IPS-15b (cell line): ENCODE results near the gene CACHD1.

ENCODE experiments used
- H3K27me3 ChIP-seq: one replicate; pipeline ENCODE4 v1.6.1; 2013; ENCODE audit warnings: low read length; ENCODE audit not compliant: control insufficient read depth, insufficient read depth
- H3K36me3 ChIP-seq: one replicate; pipeline ENCODE4 v1.6.1; 2013; ENCODE audit warnings: low read length; ENCODE audit not compliant: control insufficient read depth, insufficient read depth
- H3K4me1 ChIP-seq: one replicate; pipeline ENCODE4 v1.6.1; 2013; ENCODE audit warnings: mild to moderate bottlenecking, low read length; ENCODE audit not compliant: control insufficient read depth, insufficient read depth
- H3K4me3 ChIP-seq: one replicate; pipeline ENCODE4 v1.5.1; 2013; ENCODE audit warnings: low read depth, low read length
- H3K9ac ChIP-seq: one replicate; pipeline ENCODE4 v1.6.1; 2013; ENCODE audit warnings: low read depth, mild to moderate bottlenecking, low read length
- H3K9me3 ChIP-seq: one replicate; pipeline ENCODE4 v1.6.1; 2013; ENCODE audit warnings: mild to moderate bottlenecking, low read length; ENCODE audit not compliant: control insufficient read depth, insufficient read depth

The CACHD1 gene

DNA sequence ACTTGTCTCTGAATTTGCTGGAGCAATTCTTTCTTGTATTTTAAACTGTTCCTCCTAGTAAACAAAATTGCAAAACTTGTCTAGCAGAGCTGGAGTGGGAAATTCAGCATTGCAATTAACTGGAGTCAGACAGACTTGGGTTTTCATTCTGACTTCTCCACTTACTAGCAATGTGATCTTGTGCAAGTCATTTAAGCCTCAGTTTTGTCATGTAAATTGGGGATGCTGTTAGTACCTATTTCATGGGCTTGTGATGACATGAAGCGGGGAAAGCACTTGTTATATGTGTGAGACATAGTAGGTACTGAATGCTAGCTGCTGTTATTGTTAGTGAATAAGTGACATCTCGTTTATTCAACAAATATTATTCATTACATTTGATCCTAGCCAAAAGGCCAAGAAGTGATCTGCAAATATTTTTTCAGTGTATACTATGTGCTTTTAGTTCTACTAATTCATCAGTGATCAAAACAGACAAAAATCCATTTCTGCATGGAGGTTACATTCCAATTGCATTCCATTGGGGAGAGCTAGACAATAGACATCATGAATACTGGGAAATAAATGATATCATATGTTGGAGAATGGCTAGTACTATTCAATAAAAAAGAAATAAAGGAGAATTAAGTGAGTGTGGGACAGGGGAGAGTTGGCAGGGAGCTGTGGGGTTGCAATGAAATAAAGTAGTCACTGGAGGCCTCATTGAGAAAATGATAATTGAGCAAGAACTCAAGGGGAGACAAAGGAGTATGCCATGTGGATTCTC, 47.1 kb downstream of the CACHD1 start:
- H3K9ac ChIP-seq = no peak overlapping the region
- no peaks in the 10 kb centered on the region for H3K36me3 ChIP-seq
- H3K9me3 ChIP-seq = no peaks in the 10 kb centered on the region
- no peak overlapping the region for H3K4me3 ChIP-seq
- no peaks in the 10 kb centered on the region for H3K27me3 ChIP-seq
- H3K4me1 ChIP-seq = peaks cover 64% of the 10 kb centered on the region

DNA sequence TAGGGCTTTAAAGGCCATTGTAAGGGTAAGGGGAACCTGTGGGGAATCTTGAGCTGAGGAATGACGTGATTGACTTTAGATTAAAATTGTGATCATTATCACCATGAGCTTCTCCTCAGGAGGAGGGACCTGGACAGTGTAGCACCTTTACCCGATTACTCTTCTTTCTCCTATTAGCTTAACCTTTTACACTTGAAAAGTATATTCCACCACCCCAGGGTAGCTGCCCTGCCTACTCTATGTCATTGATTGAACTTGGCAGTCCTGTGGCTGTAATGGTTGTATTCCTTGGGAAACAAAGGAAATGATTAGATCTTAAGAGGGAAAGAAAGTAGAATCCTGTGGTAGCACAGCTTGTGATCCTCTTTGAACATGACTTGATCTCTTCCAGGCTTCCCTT, 47.7 kb downstream of the CACHD1 start:
- no peak overlapping the region for H3K9ac ChIP-seq
- no peak overlapping the region for H3K4me3 ChIP-seq
- H3K4me1 ChIP-seq = peaks cover 64% of the 10 kb centered on the region
- H3K27me3 ChIP-seq = no peaks in the 10 kb centered on the region
- no peaks in the 10 kb centered on the region for H3K36me3 ChIP-seq
- H3K9me3 ChIP-seq = no peaks in the 10 kb centered on the region

DNA sequence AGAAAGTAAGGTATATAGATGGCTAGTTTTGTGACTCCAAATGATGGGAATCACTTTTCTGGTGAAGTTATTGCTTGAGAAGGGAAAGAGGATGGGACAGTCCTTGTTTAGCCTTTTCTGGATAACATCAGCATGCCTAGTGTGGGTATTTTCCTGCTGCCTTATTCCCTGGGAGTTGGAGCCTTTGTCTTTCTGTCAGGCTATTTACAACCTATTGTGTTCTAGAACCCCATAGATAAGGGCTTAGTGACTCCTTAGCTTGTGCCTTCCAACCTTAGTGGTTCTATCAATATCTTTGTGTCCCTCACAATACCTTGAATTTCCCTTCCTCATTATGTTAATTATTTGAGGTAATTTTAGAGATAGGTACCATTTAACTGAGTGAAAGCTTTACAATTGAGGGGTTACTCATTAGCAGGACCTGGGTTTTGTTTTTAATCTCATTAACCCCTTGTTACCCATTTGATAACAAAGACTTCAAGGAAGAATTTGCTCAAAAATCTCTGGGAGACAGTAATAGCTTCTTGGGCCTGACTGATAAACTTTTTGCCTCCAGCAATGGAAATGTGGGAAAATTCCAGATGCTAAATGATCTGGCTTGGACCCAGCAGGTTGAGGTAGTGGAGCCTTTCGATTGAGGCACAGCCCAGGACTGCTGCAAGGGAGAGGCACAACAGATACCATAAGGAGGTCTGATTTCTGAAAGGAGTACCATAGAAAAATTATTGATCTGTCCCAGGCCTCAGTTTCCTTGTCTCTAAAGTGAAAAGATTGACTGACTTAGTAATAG, 49.0 kb downstream of the CACHD1 start:
- Histone ChIP-seq H3K4me1 (peaks cover 70% of the 10 kb centered on the region), H3K9me3 (no peaks in the 10 kb centered on the region), H3K4me3 (no peak overlapping the region), H3K9ac (no peak overlapping the region), H3K27me3 (no peaks in the 10 kb centered on the region), H3K36me3 (no peaks in the 10 kb centered on the region)

- H3K4me3 ChIP-seq = no peak overlapping the region
- H3K9ac ChIP-seq = no peak overlapping the region
- H3K27me3 ChIP-seq = no peaks in the 10 kb centered on the region
- peaks cover 72% of the 10 kb centered on the region for H3K4me1 ChIP-seq
- H3K36me3 ChIP-seq = no peaks in the 10 kb centered on the region
- H3K9me3 ChIP-seq = no peaks in the 10 kb centered on the region
Measured at GRCh38 chr1:64519901-64520300, 50.0 kb downstream of the CACHD1 start.

DNA sequence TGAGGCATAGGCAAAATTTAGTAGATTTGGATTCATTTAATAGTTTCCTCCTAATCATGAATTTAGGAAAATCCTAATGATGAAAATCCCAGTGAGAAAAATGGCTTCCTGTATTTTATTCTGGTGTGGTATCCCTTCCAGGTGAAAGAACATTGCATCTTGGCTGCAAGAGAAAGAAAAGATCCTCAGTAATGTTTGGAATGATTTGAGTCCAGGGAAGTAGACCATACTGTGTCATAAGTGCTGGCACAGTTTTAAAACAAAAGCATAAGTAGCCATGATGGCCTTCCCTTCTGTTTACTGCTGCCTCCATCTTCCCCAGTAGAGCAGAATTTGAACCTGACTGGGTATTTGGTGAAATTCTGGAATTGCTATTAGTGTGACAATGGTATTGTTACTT, 52.8 kb downstream of the CACHD1 start:
- no peak overlapping the region for H3K4me3 ChIP-seq
- H3K9me3 ChIP-seq = no peaks in the 10 kb centered on the region
- H3K36me3 ChIP-seq = no peaks in the 10 kb centered on the region
- H3K4me1 ChIP-seq = peaks cover 67% of the 10 kb centered on the region
- H3K27me3 ChIP-seq = no peaks in the 10 kb centered on the region
- H3K9ac ChIP-seq = no peak overlapping the region

DNA sequence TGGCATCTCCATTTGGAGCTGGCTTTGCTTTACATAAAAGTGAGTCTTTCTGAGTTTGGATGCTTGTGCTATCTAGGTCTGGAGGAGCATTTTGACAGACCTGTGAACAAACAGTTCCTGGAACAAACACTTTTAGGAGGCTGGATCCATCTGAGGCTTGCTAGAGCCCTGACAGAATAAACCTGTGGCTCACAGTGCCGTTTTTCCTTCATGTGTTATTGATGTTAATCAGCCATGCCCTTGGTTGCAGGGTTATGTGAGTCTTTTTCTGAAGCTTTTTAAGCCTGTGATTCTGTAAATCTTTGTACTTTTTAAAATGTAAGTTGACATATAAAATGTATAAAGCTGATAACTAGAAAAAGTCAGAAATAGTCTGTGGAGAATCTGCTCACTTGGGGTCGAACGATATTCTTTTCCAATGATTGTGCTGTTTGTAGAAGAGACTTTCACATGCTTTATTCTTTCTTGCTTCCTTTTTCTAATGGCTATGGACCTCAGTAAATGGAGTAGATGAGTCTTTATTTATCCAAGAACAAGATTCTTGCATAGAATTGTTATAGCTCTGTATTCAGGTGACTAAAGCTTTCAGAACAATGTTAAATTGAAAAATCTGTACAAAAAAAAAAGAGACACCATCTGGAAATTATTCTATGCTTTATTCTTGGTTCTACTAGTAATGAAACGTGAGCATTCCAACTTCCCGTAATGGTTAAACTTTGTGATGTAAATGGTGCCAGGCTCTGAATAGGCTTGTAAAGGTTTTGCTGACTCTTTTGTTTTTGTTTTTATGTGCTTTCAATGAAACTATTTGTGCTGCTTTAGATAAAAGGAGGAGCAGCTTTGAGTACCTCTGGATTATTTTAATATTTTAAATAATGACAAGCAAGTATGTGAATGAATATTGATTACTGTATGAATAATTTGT, 53.7 kb downstream of the CACHD1 start:
- no peaks in the 10 kb centered on the region for H3K27me3 ChIP-seq
- H3K4me3 ChIP-seq = no peak overlapping the region
- no peaks in the 10 kb centered on the region for H3K9me3 ChIP-seq
- H3K36me3 ChIP-seq = no peaks in the 10 kb centered on the region
- H3K9ac ChIP-seq = no peak overlapping the region
- peaks cover 61% of the 10 kb centered on the region for H3K4me1 ChIP-seq

DNA sequence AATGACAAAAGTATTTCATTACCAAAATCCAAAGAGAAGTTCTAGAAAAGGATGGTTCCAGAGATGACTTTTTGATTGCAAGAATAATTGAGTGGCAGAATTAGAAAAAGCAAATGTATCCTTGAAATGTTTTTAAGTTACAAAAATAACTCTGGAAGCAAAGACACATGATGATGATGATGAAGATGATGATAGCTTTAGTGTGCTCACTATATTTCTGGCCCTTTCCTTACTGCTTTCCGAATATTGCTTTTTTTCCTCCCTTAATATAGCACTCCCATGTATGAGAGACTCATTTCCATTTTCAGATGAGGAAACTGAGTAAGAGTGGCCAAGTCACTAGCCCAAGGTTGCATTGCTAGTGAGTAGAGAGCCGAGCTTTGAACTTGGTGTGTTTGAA, 54.7 kb downstream of the CACHD1 start:
- H3K27me3 ChIP-seq = no peaks in the 10 kb centered on the region
- H3K4me3 ChIP-seq = no peak overlapping the region
- peaks cover 53% of the 10 kb centered on the region for H3K4me1 ChIP-seq
- H3K9me3 ChIP-seq = no peaks in the 10 kb centered on the region
- no peak overlapping the region for H3K9ac ChIP-seq
- H3K36me3 ChIP-seq = no peaks in the 10 kb centered on the region

GRCh38 chr1:64525116-64525686, 55.3 kb downstream of the CACHD1 start:
- H3K4me3 ChIP-seq = no peak overlapping the region
- no peaks in the 10 kb centered on the region for H3K36me3 ChIP-seq
- H3K9ac ChIP-seq = no peak overlapping the region
- H3K9me3 ChIP-seq = no peaks in the 10 kb centered on the region
- H3K4me1 ChIP-seq = peaks cover 47% of the 10 kb centered on the region
- H3K27me3 ChIP-seq = no peaks in the 10 kb centered on the region

GRCh38 chr1:64526312-64526711, 56.4 kb downstream of the CACHD1 start:
- peaks cover 42% of the 10 kb centered on the region for H3K4me1 ChIP-seq
- H3K4me3 ChIP-seq = no peak overlapping the region
- H3K9me3 ChIP-seq = no peaks in the 10 kb centered on the region

GRCh38 chr1:64527165-64527564, 57.2 kb downstream of the CACHD1 start:
- H3K4me3 ChIP-seq = no peak overlapping the region
- no peak overlapping the region for H3K9ac ChIP-seq
- peaks cover 42% of the 10 kb centered on the region for H3K4me1 ChIP-seq
- H3K36me3 ChIP-seq = no peaks in the 10 kb centered on the region
- no peaks in the 10 kb centered on the region for H3K9me3 ChIP-seq
- no peaks in the 10 kb centered on the region for H3K27me3 ChIP-seq

More at GRCh38 chr1:64526312-64526711, 56.4 kb downstream of the CACHD1 start:
- no peak overlapping the region for H3K9ac ChIP-seq
- H3K27me3 ChIP-seq = no peaks in the 10 kb centered on the region
- H3K36me3 ChIP-seq = no peaks in the 10 kb centered on the region

GRCh38 chr1:64527786-64528185, 57.9 kb downstream of the CACHD1 start:
- H3K9ac ChIP-seq = no peak overlapping the region
- no peak overlapping the region for H3K4me3 ChIP-seq
- H3K27me3 ChIP-seq = no peaks in the 10 kb centered on the region
- H3K4me1 ChIP-seq = peaks cover 38% of the 10 kb centered on the region
- H3K9me3 ChIP-seq = no peaks in the 10 kb centered on the region
- H3K36me3 ChIP-seq = no peaks in the 10 kb centered on the region
